GM18870 (cell line): ENCODE measurements around the gene RNF207.

Source experiments
- ATAC-seq: cut with Tn5 transposase; IDR thresholded peaks from one replicate; pipeline ENCODE4 v1.9.1; 2021; ENCODE audit warnings: moderate library complexity; ENCODE audit not compliant: unreplicated experiment

Gene RNF207

DNA sequence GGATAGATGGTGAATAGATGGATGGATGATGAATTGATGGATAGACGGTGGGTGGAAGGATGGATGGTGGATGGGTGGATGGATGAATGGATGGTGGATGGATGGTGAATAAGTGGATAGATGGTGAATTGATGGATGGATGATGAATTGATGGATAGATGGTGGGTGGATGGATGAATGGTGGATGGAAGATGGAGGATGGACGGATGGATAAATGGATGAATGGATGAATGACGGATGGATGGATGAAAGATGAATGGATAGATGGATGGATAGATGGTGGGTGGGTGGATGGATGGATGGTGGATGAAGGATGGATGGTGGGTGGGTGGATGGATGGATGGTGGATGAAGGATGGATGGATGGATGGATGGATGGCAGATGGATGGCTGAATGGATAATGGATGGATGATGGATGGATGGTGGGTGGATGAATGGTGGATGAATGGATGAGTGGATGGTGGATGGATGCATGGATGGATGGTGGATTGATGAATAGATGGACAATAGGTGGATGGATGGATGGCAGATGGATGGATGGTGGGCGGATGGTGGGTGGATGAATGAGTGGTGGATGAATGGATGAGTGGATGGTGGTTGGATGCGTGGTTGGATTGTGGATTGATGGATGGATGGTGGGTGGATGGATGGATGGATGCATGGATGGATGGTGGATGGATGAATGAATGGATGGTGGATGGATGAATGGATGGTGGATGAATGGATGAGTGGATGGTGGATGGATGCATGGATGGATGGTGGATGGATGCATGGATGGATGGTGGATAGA lies 31.1 kb upstream of the RNF207 start:
- ATAC-seq, result no peak

DNA sequence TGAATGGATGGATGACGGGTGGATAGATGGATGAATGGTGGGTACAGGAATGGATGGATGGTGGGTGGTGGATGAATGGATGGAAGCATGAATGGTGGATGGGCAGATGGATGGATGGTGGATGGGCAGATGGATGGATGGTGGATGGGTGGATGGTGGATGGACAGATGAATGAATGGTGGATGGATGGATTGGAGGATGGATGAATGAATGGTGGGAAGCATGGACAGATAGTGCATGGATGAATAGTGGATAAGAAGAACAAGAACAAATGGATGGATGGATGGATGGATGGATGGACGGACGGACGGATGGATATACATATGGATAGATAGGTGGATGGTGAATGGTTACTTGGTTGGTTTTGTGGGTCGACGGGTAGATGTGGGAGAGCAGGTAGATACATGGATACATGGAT lies 30.5 kb upstream of the RNF207 start:
- ATAC-seq, result no peak

DNA sequence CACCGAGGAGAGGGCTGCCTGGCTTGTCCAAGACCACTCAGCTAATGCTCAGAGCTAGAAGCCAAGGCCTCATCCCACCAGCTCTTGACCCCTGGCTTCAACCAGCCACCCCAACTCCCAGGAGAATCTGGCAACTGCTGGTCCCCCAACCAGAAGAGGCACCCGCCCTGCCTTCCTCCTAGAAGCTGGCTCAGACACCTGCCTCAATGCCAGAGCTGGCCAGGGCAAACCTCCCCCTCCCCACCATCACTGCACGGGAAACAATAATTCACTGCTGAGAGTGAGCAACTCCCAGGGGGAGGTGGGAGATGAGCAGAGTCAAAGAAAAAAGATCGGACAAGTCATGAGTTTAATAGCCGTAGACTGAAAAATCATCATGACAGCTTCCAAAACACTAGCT lies 29.1 kb upstream of the RNF207 start:
- no peak for ATAC-seq

DNA sequence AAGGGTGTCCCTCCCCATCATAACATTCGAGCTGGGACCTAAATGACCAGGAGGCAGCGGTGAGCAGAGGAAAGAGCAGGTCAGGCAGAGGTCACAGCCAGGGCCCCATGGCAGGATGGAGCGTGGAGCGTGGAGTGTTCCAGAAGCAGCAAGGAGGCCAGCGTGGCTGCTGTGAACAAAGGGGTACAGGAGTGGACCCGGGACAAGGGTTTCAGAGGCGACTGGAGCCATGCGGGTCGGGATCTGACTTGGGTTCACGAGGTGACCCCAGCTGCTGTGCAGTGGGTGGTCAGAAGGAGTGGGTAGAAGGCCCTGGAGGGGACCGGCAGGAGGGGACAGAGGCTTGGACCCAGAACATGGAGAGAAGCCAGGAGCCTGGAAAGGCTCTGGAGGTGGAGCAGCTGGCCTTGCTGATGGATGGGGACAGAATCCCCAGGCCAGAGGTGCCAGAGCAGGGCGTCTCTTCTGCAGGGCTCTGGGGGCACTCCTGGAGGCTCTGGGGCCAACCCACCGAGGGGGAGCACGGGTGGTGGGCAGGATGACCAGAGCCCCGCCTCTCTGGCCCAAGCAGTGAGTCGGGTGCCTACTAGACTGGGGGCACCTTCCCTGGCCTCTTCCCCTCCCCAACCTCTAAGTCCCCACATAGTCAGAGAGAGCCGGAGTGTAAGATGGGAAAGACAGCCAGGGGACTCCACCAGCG lies 28.1 kb upstream of the RNF207 start:
- no peak for ATAC-seq

DNA sequence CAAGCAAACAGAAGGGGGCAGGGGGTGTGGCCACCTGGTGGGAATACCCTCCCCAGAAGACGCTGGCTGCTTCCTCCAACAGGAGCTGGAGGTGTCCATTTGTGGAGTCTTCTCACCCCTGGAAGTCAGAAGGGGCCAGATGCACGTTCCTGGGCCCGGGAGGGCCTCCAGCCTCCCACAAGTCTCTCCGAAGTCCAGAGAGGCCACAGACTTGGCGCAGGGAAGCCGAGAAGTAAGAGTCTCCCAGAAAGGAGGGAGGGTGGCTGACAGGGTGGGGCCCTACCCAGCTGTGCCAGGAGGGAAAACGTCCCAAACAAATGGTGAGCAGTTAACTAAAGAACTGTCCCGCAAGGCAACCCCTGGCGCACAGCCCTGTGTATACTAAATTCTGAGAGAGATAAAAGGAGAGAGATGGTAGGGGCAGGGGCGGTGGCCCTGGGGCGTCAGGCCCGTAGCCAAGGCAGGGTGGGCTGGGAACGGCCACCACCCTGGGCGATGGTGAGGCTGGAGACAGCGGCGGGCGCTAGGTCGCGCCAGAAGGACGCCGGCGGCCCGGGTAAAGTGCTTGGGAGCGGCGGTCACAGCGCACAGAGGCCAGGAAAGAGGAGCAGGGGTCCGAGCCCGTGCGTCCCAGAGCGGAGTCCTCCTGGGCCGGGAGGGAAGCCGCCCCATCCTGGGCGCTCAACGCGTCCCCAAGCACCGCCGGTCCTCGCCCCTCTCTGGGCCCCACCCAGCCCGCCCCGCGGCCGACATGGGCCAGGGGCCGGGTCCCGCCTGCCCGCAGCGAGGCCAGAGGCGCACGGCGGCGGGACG lies 27.0 kb upstream of the RNF207 start:
- no peak for ATAC-seq

DNA sequence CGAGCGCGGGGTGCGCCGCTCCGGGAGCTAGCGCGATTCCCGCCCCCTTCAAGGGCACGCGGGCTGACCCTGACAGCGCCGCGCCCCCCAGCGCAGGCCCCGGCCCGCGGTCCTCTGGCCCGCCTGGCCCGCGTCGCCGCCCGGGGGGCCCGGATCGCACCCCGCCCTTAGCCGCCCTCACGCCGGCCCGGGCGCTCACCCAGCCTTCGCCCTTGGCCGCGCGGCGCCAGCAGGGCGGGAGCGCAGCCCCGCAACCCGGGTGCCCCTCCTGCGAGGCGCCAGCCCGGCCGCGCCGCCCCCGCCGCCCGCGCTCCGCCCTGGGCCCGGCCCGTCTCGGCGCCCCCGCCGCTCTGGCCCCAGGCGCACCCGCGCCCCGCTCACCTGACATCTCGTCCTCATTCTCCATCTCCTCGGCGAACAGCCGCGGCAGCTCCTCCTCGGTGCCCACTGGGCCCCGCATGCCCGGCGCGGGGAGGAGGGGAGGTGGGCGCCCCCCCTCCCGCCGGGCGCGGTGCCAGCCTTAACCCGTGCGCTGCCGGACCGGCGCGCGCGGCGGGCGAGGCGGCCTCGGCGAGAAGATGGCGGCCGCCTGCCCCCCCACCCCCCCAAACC lies 26.2 kb upstream of the RNF207 start:
- no peak for ATAC-seq

DNA sequence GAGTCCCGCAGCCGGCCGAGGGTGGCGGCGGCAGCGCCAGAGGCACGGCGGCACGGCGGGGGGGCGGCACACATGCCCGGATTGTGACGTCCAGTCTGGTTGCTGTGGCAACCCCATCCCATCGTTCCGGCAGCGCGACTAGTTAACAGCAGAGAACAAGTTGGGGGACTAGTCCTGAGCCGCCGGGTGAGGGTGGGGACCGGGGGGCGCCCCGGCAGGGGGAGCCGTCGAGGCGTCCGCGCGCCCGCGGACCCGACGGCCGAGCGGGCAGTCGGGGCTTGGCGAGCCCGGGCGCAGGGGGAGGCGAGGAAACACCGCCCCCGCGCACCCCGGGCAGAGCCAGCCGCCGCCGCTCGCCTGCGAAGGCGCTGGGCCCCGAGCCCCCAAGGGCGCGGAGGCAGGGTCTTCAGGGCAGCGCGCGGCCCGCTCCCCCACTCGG lies 25.6 kb upstream of the RNF207 start, which contains the start of gene CHD5:
Gene CHD5 (minus strand): TSS at position 54 of the 439 bp plus-strand sequence. CDS start 298 bp downstream, outside the sequence.
- no peak for ATAC-seq

DNA sequence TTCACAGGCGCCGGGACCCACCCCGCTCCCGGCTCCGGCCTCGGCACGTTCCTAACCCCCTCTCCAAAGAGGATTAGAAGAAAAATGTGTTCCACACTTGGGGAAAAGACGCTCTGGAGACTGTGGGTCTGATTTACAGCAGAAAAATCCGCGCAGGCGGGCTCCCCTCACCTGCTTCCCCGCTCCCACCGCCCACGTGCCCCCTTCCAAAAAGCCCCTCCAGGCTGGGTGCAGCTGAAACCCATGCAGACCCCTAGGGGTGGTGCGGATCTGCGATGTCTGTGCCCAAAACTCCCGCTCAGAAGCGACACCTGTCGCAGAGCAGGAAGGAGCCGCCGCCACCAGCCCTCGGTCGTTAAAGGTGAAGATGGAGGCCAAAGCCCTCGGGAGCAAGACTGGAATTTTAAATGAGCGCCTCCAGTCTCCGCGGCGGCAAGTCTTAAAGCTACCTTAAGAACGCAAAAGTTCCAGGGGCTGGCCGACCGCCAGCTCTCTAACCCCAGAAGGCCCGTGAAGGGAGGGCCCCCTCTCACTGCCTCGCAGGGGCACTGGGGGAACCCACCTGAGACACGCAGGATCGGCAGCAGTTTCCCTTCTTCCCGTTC lies 25.1 kb upstream of the RNF207 start:
- no peak for ATAC-seq

DNA sequence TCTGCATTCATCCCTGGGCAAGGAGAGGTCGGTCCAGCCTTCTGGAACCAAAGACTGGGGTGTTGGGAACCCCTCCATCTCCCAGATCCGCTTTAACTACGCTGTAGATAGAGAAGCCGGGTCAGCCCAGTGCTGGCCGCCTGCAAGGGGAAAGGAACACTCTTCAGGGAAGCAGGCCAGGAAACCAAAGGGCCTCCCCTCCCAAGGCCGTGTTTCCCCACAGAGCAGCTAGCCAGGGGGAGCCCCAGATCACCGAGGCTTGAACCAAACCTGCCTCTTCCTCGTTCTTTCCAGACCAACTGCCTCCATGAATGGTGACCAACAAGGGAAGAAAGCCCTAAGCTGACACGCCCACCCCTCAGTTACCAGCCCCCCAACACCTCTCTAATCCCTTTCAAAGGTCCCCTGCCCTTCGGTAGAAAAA lies 24.6 kb upstream of the RNF207 start:
- no peak for ATAC-seq

DNA sequence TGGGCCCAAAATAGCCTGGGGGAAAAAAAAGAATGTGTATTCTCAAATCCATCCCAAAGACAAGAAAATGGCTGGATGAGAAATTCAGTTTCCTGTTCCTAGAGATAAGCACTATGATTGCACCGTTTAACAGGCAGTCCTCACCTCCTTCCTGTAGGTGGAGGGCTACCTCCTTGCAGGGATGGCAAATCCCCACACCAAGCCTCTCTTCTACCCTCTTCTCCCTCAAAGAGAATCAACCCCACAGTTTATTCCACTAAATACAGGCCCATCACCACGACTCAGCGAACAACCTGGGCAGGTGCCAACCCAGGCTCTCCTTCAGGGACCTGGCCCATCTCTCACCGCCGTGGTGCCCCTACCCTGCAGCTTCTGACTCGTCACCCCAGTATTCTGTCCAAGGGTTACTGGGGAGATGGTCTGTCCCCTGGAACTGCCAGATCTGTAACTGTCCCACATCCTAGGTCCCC lies 22.4 kb upstream of the RNF207 start:
- no peak for ATAC-seq

DNA sequence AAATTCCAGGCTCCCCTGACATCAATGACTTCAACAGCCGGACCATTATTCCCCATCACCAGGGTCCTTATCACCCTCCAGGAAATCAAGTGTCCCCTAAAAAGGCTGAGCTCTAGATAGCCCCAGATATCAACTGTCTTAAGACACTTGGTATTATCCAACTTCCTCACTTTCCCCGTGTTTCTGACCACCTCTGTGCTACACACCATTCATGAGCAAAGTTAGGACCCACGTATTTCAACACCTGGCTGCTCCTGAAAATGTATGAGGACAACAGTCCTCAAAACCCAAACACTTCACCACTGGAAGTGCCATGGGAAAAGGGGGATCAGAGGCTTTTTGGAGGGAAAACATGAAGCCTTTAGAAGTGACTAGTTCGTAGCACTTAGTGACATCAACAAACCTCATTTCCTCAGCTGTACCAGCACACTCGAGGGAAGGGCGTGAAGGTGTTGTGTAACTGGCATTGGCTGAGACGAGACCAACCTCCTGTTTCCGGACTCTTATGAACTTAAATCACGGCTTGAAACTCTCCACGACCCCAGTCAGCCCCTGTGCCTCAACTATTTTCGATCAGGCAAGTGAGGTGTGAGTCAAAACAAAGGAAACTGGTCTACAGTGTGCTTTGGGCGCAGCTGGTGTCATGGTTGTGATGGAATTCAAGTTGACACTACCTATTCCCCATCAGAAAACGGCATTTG lies 21.7 kb upstream of the RNF207 start:
- ATAC-seq, result no peak

DNA sequence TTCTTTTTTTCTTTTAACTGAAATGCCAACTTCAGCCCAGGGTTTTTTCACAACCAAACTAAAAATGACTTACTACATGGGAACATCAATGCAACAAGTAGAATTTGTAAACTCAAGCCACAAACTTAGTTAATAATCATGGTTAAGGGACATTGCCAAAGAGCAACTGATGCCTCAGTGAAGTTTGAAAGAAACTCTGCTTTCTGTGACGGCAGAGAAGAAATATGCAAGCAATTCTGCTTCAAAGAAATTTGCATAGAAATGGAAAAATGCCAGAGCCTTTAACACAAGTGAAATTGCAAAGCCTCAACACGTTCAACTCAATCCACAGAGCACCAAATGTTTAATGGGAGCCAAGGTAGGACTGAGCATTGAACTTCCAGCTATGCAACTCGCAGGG lies 20.8 kb upstream of the RNF207 start:
- no peak for ATAC-seq

DNA sequence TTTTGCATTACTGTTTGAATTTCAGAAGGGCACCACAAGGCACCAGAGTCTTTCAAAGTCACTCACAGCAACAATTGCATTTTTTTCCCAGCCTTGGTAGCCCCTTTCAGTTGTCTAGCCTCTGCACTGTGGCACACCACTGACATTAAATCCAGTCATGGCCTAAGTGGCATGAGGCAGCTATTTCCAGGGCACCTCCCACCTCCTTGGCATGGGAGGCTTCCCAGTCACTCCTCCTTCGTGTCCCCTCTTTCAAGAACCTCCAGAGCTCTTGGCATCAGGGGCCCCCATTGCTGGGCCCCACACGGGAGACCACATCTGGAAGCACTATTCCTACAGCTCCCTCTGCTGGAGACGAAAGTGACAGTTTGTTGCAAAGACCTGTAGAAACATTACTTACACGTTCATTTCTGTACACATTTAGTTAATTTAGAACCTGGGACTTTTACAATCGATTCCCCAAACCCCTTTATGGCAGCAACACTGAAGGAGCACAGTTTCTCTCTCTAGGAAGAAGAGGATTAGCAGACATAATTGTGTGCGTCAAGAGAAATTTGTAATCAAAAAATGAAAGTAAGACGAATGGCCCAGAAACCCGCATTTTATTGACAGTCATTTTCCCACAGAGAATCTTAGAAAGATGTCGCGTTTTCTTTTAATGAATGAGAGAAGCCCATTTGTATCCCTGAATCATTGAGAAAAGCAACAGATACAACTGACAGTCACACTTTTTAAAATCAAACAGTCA lies 20.1 kb upstream of the RNF207 start:
- ATAC-seq, result no peak

DNA sequence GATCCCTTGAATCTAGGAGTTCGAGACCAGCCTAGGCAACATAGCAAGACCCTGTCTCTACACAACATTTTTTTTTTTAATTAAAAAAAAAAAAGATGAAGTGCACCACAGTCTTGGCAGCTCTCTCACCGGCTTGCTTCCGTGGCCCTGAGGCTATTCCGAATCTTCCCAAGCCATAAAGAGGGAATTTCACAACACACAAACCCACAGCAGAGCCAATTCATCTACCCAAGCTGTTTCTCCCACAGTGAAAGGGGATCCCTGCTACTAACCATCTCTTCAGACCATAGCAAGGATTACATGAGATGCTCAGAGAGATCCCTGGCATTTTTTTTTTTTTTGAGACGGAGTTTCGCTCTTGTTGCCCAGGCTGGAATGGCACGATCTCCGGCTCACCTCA lies 17.5 kb upstream of the RNF207 start:
- ATAC-seq, result no peak

DNA sequence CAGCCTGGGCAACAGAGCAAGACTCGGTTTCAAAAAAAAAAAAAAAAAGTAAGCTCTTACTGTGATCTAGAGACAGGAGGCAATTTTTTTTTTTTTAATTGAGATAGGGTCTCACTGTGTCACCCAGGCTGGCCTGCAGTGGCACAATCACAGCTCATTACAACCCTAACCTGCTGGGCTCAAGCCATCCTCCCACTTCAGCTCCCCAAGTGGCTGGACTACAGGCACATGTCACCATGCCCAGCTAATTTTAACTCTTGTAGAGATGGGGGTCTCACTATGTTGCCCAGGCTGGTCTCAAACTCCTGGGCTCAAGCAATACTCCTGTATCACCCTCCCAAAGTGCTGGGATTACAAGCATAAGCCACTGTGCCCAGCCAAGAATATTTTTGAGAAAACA lies 14.0 kb upstream of the RNF207 start:
- ATAC-seq, result no peak

DNA sequence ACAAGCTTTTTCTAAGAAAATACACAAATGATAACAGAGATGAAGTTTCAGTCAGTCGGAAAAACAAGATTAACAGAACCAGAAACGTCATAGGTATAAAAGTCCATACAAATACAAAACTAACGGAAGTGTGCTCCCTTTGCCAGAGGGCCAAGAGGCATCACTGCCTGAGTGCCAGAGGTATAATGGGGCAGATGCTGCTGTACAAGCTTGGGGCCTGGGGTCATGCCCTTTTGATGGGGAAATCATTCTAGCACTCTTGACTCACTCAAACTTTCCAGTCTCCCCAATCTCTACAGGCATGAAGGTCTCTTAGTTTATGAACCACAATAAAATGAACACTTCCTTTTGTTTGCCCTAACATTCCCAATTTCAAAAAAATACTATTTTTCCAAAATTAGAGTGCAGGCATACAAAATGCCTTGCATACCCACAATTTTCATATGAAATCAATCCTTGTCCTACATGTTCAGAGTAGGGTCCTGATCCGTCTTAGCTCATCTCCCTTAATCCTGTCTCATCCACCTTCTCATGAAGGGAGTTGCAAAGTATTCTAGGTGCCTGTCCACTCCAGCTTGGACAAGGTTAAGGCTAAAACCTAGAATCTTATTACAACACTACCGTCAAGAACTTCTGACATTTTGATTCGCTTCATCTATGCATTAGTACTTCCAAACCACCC lies 8.0 kb upstream of the RNF207 start:
- ATAC-seq, result no peak

DNA sequence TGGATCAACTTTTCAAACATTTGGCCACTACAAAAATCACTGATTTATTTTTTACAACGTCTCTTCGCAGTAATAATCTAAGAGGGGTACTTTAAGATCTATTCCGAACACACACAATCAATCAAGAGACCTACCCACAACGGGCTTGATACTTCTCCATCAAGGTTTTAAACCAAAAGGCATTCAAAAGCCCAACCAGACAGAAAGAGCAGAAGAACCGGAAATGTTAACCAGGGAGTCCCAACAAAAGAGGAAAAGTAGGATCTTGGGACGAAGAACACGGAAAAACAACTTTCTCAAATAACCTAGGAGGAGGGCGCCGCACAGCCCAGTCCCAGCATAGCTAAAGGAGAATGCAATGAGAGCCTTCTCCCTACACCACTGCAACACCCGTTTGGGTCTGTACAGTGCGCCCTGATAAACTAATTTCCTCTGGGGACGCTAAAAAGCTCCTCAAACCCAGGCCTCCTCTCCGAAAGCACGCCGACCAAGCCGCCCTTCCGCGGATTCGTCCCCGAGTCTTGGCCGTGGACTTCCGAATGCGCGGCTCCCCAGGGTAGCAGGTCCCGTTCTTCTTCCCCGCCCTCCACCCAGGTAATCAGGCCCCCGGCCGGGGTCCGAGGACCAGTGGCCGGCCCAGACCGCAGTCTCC lies 7.1 kb upstream of the RNF207 start:
- no peak for ATAC-seq
